ENCODE results near the gene IRF2.

DNA sequence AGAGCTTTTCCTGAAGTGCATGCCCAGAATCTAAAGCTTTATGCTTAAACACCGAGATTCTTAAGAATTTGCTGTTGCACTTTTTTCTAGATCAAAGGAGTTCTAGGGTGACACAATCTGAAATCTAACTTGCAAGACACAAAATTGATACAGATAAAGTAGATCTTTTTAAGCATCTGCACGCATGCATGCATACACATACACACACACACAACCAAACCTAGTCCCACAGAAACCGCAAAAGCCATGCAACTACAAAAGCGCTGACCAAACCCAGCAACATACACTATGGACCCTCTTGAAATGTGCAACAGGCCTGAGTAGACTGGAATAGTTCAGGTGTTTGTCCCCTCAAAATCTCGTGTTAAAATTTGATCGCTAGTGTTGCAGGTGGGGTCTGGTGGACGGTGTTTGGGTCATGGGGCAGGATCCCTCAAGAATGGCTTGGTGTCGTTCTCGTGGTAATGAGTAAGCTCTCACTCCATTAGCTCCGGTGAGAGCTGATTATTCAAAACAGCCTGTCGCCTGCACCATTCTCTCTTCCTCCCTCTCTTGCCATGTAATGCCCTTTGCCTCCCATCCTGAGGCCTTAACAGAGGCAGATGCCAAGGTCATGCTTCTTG, 52.7 kb downstream of the IRF2 start:
- TF ChIP-seq, protein P1, sequence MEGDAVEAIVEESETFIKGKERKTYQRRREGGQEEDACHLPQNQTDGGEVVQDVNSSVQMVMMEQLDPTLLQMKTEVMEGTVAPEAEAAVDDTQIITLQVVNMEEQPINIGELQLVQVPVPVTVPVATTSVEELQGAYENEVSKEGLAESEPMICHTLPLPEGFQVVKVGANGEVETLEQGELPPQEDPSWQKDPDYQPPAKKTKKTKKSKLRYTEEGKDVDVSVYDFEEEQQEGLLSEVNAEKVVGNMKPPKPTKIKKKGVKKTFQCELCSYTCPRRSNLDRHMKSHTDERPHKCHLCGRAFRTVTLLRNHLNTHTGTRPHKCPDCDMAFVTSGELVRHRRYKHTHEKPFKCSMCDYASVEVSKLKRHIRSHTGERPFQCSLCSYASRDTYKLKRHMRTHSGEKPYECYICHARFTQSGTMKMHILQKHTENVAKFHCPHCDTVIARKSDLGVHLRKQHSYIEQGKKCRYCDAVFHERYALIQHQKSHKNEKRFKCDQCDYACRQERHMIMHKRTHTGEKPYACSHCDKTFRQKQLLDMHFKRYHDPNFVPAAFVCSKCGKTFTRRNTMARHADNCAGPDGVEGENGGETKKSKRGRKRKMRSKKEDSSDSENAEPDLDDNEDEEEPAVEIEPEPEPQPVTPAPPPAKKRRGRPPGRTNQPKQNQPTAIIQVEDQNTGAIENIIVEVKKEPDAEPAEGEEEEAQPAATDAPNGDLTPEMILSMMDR (IDR thresholded peaks at IDR 0.05; ENCODE audit: borderline replicate concordance, extremely low read depth, low read length, poor library complexity, severe bottlenecking) = no peak
- no peak for TF ChIP-seq EZH2 (IDR thresholded peaks at IDR 0.05; ENCODE audit: borderline replicate concordance, low read depth, low read length, severe bottlenecking)

All from DND-41 (cell line).